OCI-LY3 (cell line): ENCODE measurements around the gene CCR7.

Experiments used
- CTCF ChIP-seq: fragments of 200-600, 300-600 bp; sonication (generic); IDR thresholded peaks from 2 replicates; pipeline ENCODE4 v1.5.1; 2014; ENCODE audit warnings: antibody characterized with exemption, low read length, low read depth
- EZH2phosphoT487 ChIP-seq: fragments of 200-600 bp; shearing (Covaris generic); IDR thresholded peaks from 2 replicates; pipeline ENCODE4 v1.6.1; 2018; ENCODE audit warnings: antibody characterized with exemption, mixed run types, low read depth

GRCh38 chr17:40612599-40613244 is 47.5 kb upstream of the CCR7 start:
- TF ChIP-seq CTCF (no peak), EZH2phosphoT487 (no peak)
